Spleen (tissue), 11 donors: Measurements from ENCODE around the gene TMEM88. TPM values are rescaled to one million over a fixed set of nuclear protein-coding genes. Genes with fewer than 3 reads are reported as not detected.

ENCODE experiments used
- DNase-seq: peaks from one replicate; pipeline ENCODE4 v3.0.0-alpha.2; 2020
- H3K27ac ChIP-seq, 8 donors: fragments of 200-600 bp; sonication (generic) in 7 of 8; 1 replicate in 4 of 8; 2 replicates in 4 of 8; pipeline versions ENCODE4 v1.5.0 to v1.8.0; 2016 to 2021; ENCODE audit warnings: inconsistent platforms in 4 of 8, mild to moderate bottlenecking in 4 of 8, moderate library complexity in 1 of 8
- H3K27me3 ChIP-seq, 7 donors: fragments of 200-600 bp; sonication (generic) in 6 of 7; replicated peaks in 1 of 7; 1 replicate in 4 of 7; 2 replicates in 3 of 7; pipeline versions ENCODE4 v1.5.0 to v1.8.0; 2016 to 2021; ENCODE audit warnings: inconsistent platforms in 3 of 7, mild to moderate bottlenecking in 1 of 7
- H3K36me3 ChIP-seq, 6 donors: fragments of 200-600 bp; sonication (generic) in 5 of 6; 1 replicate in 4 of 6; 2 replicates in 2 of 6; pipeline versions ENCODE4 v1.5.0 to v1.8.0; 2016 to 2021; ENCODE audit warnings: inconsistent platforms in 2 of 6
- H3K4me1 ChIP-seq, 6 donors: fragments of 200-600 bp; sonication (generic) in 5 of 6; 1 replicate in 3 of 6; 2 replicates in 3 of 6; pipeline versions ENCODE4 v1.5.0 to v1.8.0; 2016 to 2021; ENCODE audit warnings: inconsistent platforms in 3 of 6
- H3K4me3 ChIP-seq, 8 donors: fragments of 200-600 bp; sonication (generic) in 7 of 8; 1 replicate in 4 of 8; 2 replicates in 4 of 8; pipeline versions ENCODE4 v1.5.0 to v1.8.0; 2016 to 2021; ENCODE audit warnings: inconsistent platforms in 4 of 8, mild to moderate bottlenecking in 4 of 8, moderate library complexity in 2 of 8
- H3K9me3 ChIP-seq, 8 donors: fragments of 200-600 bp; sonication (generic) in 7 of 8; 1 replicate in 4 of 8; 2 replicates in 4 of 8; pipeline versions ENCODE4 v1.5.0 to v1.8.0; 2016 to 2021; ENCODE audit warnings: inconsistent platforms in 4 of 8
- CTCF ChIP-seq, 11 experiments: fragments of 200-600 bp in 7 of 11; fragments of 450-650 bp in 4 of 11; sonication (generic) in 4 of 11; IDR thresholded peaks in 8 of 11; conservative IDR thresholded peaks in 3 of 11; 1 replicate in 7 of 11; 2 replicates in 4 of 11; pipeline versions ENCODE4 v1.4.0 to v1.8.0; 2016 to 2021; ENCODE audit warnings: antibody characterized with exemption in 11 of 11, inconsistent platforms in 4 of 11, mild to moderate bottlenecking in 1 of 11
- POLR2A ChIP-seq, 3 donors: fragments of 450-650 bp; IDR thresholded peaks; one replicate each; pipeline ENCODE4 v1.5.1; 2017; ENCODE audit warnings: antibody characterized with exemption in 3 of 3, mild to moderate bottlenecking in 1 of 3
- POLR2AphosphoS5 ChIP-seq, 3 donors: sonication (generic); formaldehyde crosslinking; IDR thresholded peaks; one replicate each; pipeline ENCODE4 v1.5.1; 2017; ENCODE audit warnings: antibody characterized with exemption in 3 of 3
- WGBS, 5 donors: extraction: QIAGEN DNeasy Blood & Tissue Kit in 3 of 5; methylation state at CpG; one replicate each; pipeline versions ENCODE4 v1.1.5 to v1.1.7; 2013 to 2018; 5-methylcytosine and 5-hydroxymethylcytosine counted together
- intact Hi-C: fragments of 100-400 bp; cut with DNase I; formaldehyde crosslinking; loops from one replicate; pipeline ENCODE4 v1.15.0; 2023; ENCODE audit warnings: low total_unique reads
- polyA plus RNA-seq, 3 donors: library from polyadenylated mRNA; stranded (reverse); fragments of 200-250 nt; gene quantifications; one replicate each; pipeline ENCODE4 v1.2.1, GENCODE V29; 2013
- total RNA-seq, 7 donors: library from RNA; depleted of rRNA in 3 of 7; stranded (reverse); fragments of >200 nt in 3 of 7; fragmentation: NEBNext Ultra II Directional in 4 of 7; extraction: Animal tissue kit (Norgen Biotek cat#: 25700) in 4 of 7; gene quantifications; one replicate each; pipeline versions ENCODE4 v1.1.0 to v1.2.1, GENCODE V29; 2016 to 2021
- donor health status: healthy with polysubstance abuse.
- donor health status: DM: no; HTN: no; CAD: no; lungs with moderate emphysema.
- donor health status: DM: no; HTN: no; CAD: no.
- donor health status: Bipolar disorder and iron deficiency.
- donor health status: healthy.
- donor health status: DM: no; HTN: no; CAD: no.
- donor health status: DM: yes; HTN: yes; CAD: no.

The TMEM88 gene
- total and polyA plus RNA-seq, 10 donors, result 5.2 to 31.8 (median 14.5) TPM

GRCh38 chr17:7882629-7883028 lies 27.8 kb downstream of the TMEM88 start:
- Histone ChIP-seq H3K36me3 (peaks cover 0 to 44% (median 13%) of the 10 kb centered on the region in 6 donors), H3K4me3 (no peak overlapping the region), H3K27ac (peak overlapping the region in 4 of 8 donors; percentile 1 to 94 (median 44)), H3K9me3 (no peaks in the 10 kb centered on the region), H3K4me1 (peaks cover 14 to 80% (median 67%) of the 10 kb centered on the region in 6 donors), H3K27me3 (no peaks in the 10 kb centered on the region)
- 89 to 97% (median 92%) methylated on average over 3 of the region's 3 CpGs for WGBS, 5 donors
- intact Hi-C loops, result no loop called here
- no peak for DNase-seq
- no peak for TF ChIP-seq POLR2A (IDR thresholded peaks at IDR 0.05)
- TF ChIP-seq CTCF (IDR thresholded peaks at IDR 0.05 in 8 of 11, conservative IDR thresholded peaks at IDR 0.05 in 3 of 11), result no peak
- no peak for TF ChIP-seq POLR2AphosphoS5 (IDR thresholded peaks at IDR 0.05)

GRCh38 chr17:7883781-7884386 lies 29.0 kb downstream of the TMEM88 start:
- Histone ChIP-seq H3K4me1 (peaks cover 21 to 87% (median 79%) of the 10 kb centered on the region in 6 donors), H3K36me3 (peaks cover 0 to 37% (median 13%) of the 10 kb centered on the region in 6 donors), H3K4me3 (peak overlapping the region in 5 of 8 donors; percentile 7 to 93 (median 81)), H3K27ac (peak overlapping the region in 6 of 8 donors; percentile 55 to 95 (median 94)), H3K27me3 (no peaks in the 10 kb centered on the region), H3K9me3 (no peaks in the 10 kb centered on the region)
- TF ChIP-seq CTCF (IDR thresholded peaks at IDR 0.05 in 8 of 11, conservative IDR thresholded peaks at IDR 0.05 in 3 of 11) (no peak), POLR2AphosphoS5 (IDR thresholded peaks at IDR 0.05) (no peak), POLR2A (IDR thresholded peaks at IDR 0.05) (no peak)
- intact Hi-C loops, result no loop called here
- no peak for DNase-seq
- 1 to 4% (median 2%) methylated on average over 3 of the region's 3 CpGs for WGBS, 5 donors

GRCh38 chr17:7884581-7885366 lies 29.9 kb downstream of the TMEM88 start:
- H3K9me3 ChIP-seq, result no peaks in the 10 kb centered on the region
- intact Hi-C loops, result no loop called here
- TF ChIP-seq POLR2AphosphoS5 (IDR thresholded peaks at IDR 0.05) (no peak), POLR2A (IDR thresholded peaks at IDR 0.05) (no peak), CTCF (IDR thresholded peaks at IDR 0.05 in 8 of 11, conservative IDR thresholded peaks at IDR 0.05 in 3 of 11) (no peak)
- H3K36me3 ChIP-seq, result peaks cover 0 to 31% (median 10%) of the 10 kb centered on the region in 6 donors
- H3K27me3 ChIP-seq, result no peaks in the 10 kb centered on the region
- peaks cover 30 to 91% (median 84%) of the 10 kb centered on the region in 6 donors for H3K4me1 ChIP-seq
- WGBS, 5 donors, result 0 to 1% (median 1%) methylated on average over 19 to 91 of the region's 100 CpGs
- peak overlapping the region; percentile 65 to 93 (median 78) for H3K4me3 ChIP-seq
- DNase-seq, result peak; percentile 90
- H3K27ac ChIP-seq, result peak overlapping the region in 7 of 8 donors; percentile 90 to 97 (median 94)
